H9 (cell line): Measurements from ENCODE around the gene RHEX. TPM values are rescaled to one million over a fixed set of nuclear protein-coding genes. Genes with fewer than 3 reads are reported as not detected.

Experiments
- DNase-seq: peaks from one replicate; pipeline ENCODE4 v3.0.0-alpha.2; 2017
- H2AFZ ChIP-seq: one replicate; pipeline ENCODE4 v1.6.1; 2013; ENCODE audit warnings: mild to moderate bottlenecking, low read length, control low read depth, moderate library complexity
- H2AK5ac ChIP-seq: 2 replicates; pipeline ENCODE4 v1.6.1; 2013; ENCODE audit warnings: low read length, control low read depth, mixed read lengths; ENCODE audit not compliant: insufficient read length
- H2BK120ac ChIP-seq: one replicate; pipeline ENCODE4 v1.6.1; 2013; ENCODE audit warnings: low read depth, mild to moderate bottlenecking, low read length, control low read depth, inconsistent platforms; ENCODE audit not compliant: poor library complexity, severe bottlenecking
- H2BK12ac ChIP-seq: 2 replicates; pipeline ENCODE4 v1.6.1; 2013; ENCODE audit warnings: low read length, control low read depth, mixed read lengths, low read depth; ENCODE audit not compliant: insufficient read length
- H2BK15ac ChIP-seq: 2 replicates; pipeline ENCODE4 v1.6.1; 2013; ENCODE audit warnings: low read depth, low read length, control low read depth
- H2BK20ac ChIP-seq: one replicate; pipeline ENCODE4 v1.6.1; 2013; ENCODE audit warnings: low read depth, mild to moderate bottlenecking, low read length, control low read depth, inconsistent platforms; ENCODE audit not compliant: poor library complexity, severe bottlenecking
- H2BK5ac ChIP-seq: 2 replicates; pipeline ENCODE4 v1.6.1; 2013; ENCODE audit warnings: low read length, control low read depth, mixed read lengths; ENCODE audit not compliant: insufficient read length
- H3K14ac ChIP-seq: 2 replicates; pipeline ENCODE4 v1.6.1; 2013; ENCODE audit warnings: low read length, control low read depth; ENCODE audit not compliant: insufficient read depth
- H3K18ac ChIP-seq: 2 replicates; pipeline ENCODE4 v1.6.1; 2013; ENCODE audit warnings: low read depth, mild to moderate bottlenecking, mixed read lengths, low read length, control low read depth; ENCODE audit not compliant: insufficient read length
- H3K23ac ChIP-seq: 2 replicates; pipeline ENCODE4 v1.6.1; 2013; ENCODE audit warnings: low read length, control low read depth, mixed read lengths, low read depth; ENCODE audit not compliant: insufficient read length
- H3K23me2 ChIP-seq: 2 replicates; pipeline ENCODE4 v1.6.1; 2013; ENCODE audit warnings: low read depth, mild to moderate bottlenecking, mixed read lengths, low read length, control low read depth; ENCODE audit not compliant: insufficient read length, poor library complexity, severe bottlenecking
- H3K27ac ChIP-seq: 2 replicates; pipeline ENCODE4 v1.5.1; 2013; ENCODE audit warnings: low read length, control low read depth, mixed read lengths, low read depth; ENCODE audit not compliant: insufficient read length
- H3K27me3 ChIP-seq: 2 replicates; pipeline ENCODE4 v1.6.1; 2013; ENCODE audit warnings: low read length, control low read depth, inconsistent platforms; ENCODE audit not compliant: insufficient read depth
- H3K4ac ChIP-seq: 2 replicates; pipeline ENCODE4 v1.6.1; 2013; ENCODE audit warnings: low read depth, mild to moderate bottlenecking, control low read depth, inconsistent platforms, low read length, moderate library complexity
- H3K4me1 ChIP-seq: 2 replicates; pipeline ENCODE4 v1.6.1; 2013; ENCODE audit warnings: low read length, control low read depth, inconsistent platforms; ENCODE audit not compliant: insufficient read depth
- H3K4me2 ChIP-seq: 2 replicates; pipeline ENCODE4 v1.6.1; 2013; ENCODE audit warnings: low read length, control low read depth, mixed read lengths; ENCODE audit not compliant: insufficient read length, insufficient read depth
- H3K56ac ChIP-seq: 2 replicates; pipeline ENCODE4 v1.6.1; 2013; ENCODE audit warnings: low read depth, mild to moderate bottlenecking, mixed read lengths, low read length, control low read depth; ENCODE audit not compliant: insufficient read length
- H3K79me1 ChIP-seq: 2 replicates; pipeline ENCODE4 v1.6.1; 2013; ENCODE audit warnings: low read depth, mild to moderate bottlenecking, moderate library complexity, low read length, control low read depth, inconsistent platforms; ENCODE audit not compliant: insufficient read depth, poor library complexity, severe bottlenecking
- H3K79me2 ChIP-seq: 2 replicates; pipeline ENCODE4 v1.6.1; 2013; ENCODE audit warnings: low read length, control low read depth, inconsistent platforms; ENCODE audit not compliant: insufficient read depth
- H3K9ac ChIP-seq: 2 replicates; pipeline ENCODE4 v1.6.1; 2013; ENCODE audit warnings: low read length, control low read depth, mixed read lengths; ENCODE audit not compliant: insufficient read length; ENCODE audit errors: extremely low read depth
- H3K9me3 ChIP-seq: one replicate; pipeline ENCODE4 v1.6.1; 2013; ENCODE audit warnings: low read depth, low read length, inconsistent platforms; ENCODE audit not compliant: control insufficient read depth
- H3T11ph ChIP-seq: one replicate; pipeline ENCODE4 v1.6.1; 2013; ENCODE audit warnings: mild to moderate bottlenecking, low read length, control low read depth, inconsistent platforms
- H4K20me1 ChIP-seq: one replicate; pipeline ENCODE4 v1.6.1; 2013; ENCODE audit not compliant: control insufficient read depth, insufficient read length, insufficient read depth
- H4K5ac ChIP-seq: 2 replicates; pipeline ENCODE4 v1.6.1; 2013; ENCODE audit warnings: low read depth, mild to moderate bottlenecking, mixed read lengths, low read length, control low read depth; ENCODE audit not compliant: insufficient read length
- H4K8ac ChIP-seq: replicated peaks from 2 replicates; pipeline ENCODE4 v1.6.1; 2013; ENCODE audit warnings: low read length, control low read depth, mixed read lengths, low read depth; ENCODE audit not compliant: insufficient read length
- H4K91ac ChIP-seq: 2 replicates; pipeline ENCODE4 v1.6.1; 2013; ENCODE audit warnings: low read depth, mild to moderate bottlenecking, moderate library complexity, mixed read lengths, low read length, control low read depth; ENCODE audit not compliant: insufficient read length
- H3K27ac Mint-ChIP-seq, 3 experiments: 2 replicates in 2 of 3; 3 replicates in 1 of 3; pipeline ENCODE4 v1.8.0; 2020 to 2021; ENCODE audit warnings: mixed read lengths in 3 of 3, mild to moderate bottlenecking in 1 of 3, moderate library complexity in 1 of 3
- H3K27me3 Mint-ChIP-seq: 2 replicates; pipeline ENCODE4 v1.8.0; 2021; ENCODE audit warnings: low read depth, mild to moderate bottlenecking, moderate library complexity, mixed read lengths
- H3K36me3 Mint-ChIP-seq, 3 experiments: 2 replicates in 2 of 3; 3 replicates in 1 of 3; pipeline ENCODE4 v1.8.0; 2020 to 2021; ENCODE audit warnings: low read depth in 3 of 3, mixed read lengths in 3 of 3; ENCODE audit not compliant: insufficient read depth in 1 of 3
- H3K4me1 Mint-ChIP-seq, 2 experiments: 2 replicates each; pipeline ENCODE4 v1.8.0; 2020; ENCODE audit warnings: mixed read lengths in 2 of 2
- H3K4me3 Mint-ChIP-seq, 2 experiments: 2 replicates in 1 of 2; 3 replicates in 1 of 2; pipeline ENCODE4 v1.8.0; 2020 to 2021; ENCODE audit warnings: mild to moderate bottlenecking in 2 of 2, mixed read lengths in 2 of 2, moderate library complexity in 1 of 2
- H3K9me3 Mint-ChIP-seq, 2 experiments: 2 replicates in 1 of 2; 3 replicates in 1 of 2; pipeline ENCODE4 v1.8.0; 2020; ENCODE audit warnings: mild to moderate bottlenecking in 2 of 2, mixed read lengths in 2 of 2, moderate library complexity in 1 of 2
- WGBS: extraction: QIAGEN DNeasy Blood & Tissue Kit; methylation state at CpG from one replicate; pipeline ENCODE4 v1.1.7; 2013; ENCODE audit warnings: missing lambda C conversion rate, low lambda C conversion rate, mixed read lengths; ENCODE audit not compliant: insufficient read length; ENCODE audit errors: extremely low coverage; 5-methylcytosine and 5-hydroxymethylcytosine counted together
- total RNA-seq: library from RNA; stranded (reverse); gene quantifications from 2 replicates; pipeline ENCODE4 v1.2.1, GENCODE V29; 2021
- TF ChIP-seq, protein P1 (sequence below): fragments of 200-600 bp; sonication (generic); conservative IDR thresholded peaks from 3 replicates; pipeline ENCODE4 v1.8.0; 2021; ENCODE audit warnings: antibody characterized with exemption, mild to moderate bottlenecking

Gene RHEX
- total RNA-seq, 1 experiment from 2014 or later, result not detected

GRCh38 chr1:206142770-206143169, 89.8 kb downstream of the RHEX start:
- H3K4ac ChIP-seq, result no peak overlapping the region
- H2BK12ac ChIP-seq, result no peak overlapping the region
- H3K4me1 ChIP-seq, result no peaks in the 10 kb centered on the region; the same call in 1 of the 2 replicates
- H4K91ac ChIP-seq, result no peak overlapping the region
- no peaks in the 10 kb centered on the region for H3K9me3 ChIP-seq
- H2BK20ac ChIP-seq, result no peak overlapping the region
- H4K8ac ChIP-seq, result no peak overlapping the region
- no peak overlapping the region for H3K4me3 Mint-ChIP-seq
- H2BK5ac ChIP-seq, result no peak overlapping the region
- no peak overlapping the region for H2AK5ac ChIP-seq
- H3K14ac ChIP-seq, result no peak overlapping the region
- DNase-seq, result no peak
- no peak overlapping the region for H2AFZ ChIP-seq
- H3K27me3 Mint-ChIP-seq, result peaks cover 8% of the 10 kb centered on the region
- no CpG with 5 or more reads among the region's 2 CpGs for WGBS
- H4K20me1 ChIP-seq, result no peaks in the 10 kb centered on the region
- H3K27ac Mint-ChIP-seq, result no peak overlapping the region
- no peaks in the 10 kb centered on the region for H3K23me2 ChIP-seq
- peaks cover 0 to 2% of the 10 kb centered on the region in 2 experiments; a peak in 3 of 5 replicates for H3K9me3 Mint-ChIP-seq
- no peak overlapping the region for H4K5ac ChIP-seq
- no peak overlapping the region for H3K23ac ChIP-seq
- H3K27me3 ChIP-seq, result no peaks in the 10 kb centered on the region
- H3K18ac ChIP-seq, result no peak overlapping the region
- no peak overlapping the region for H3K27ac ChIP-seq
- no peak overlapping the region for H3K4me2 ChIP-seq
- no peaks in the 10 kb centered on the region for H3K79me1 ChIP-seq
- H3K56ac ChIP-seq, result no peak overlapping the region
- TF ChIP-seq, protein P1, sequence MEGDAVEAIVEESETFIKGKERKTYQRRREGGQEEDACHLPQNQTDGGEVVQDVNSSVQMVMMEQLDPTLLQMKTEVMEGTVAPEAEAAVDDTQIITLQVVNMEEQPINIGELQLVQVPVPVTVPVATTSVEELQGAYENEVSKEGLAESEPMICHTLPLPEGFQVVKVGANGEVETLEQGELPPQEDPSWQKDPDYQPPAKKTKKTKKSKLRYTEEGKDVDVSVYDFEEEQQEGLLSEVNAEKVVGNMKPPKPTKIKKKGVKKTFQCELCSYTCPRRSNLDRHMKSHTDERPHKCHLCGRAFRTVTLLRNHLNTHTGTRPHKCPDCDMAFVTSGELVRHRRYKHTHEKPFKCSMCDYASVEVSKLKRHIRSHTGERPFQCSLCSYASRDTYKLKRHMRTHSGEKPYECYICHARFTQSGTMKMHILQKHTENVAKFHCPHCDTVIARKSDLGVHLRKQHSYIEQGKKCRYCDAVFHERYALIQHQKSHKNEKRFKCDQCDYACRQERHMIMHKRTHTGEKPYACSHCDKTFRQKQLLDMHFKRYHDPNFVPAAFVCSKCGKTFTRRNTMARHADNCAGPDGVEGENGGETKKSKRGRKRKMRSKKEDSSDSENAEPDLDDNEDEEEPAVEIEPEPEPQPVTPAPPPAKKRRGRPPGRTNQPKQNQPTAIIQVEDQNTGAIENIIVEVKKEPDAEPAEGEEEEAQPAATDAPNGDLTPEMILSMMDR, result no peak
- H2BK15ac ChIP-seq, result no peak overlapping the region
- H3K4me1 Mint-ChIP-seq, result peaks cover 5 to 9% of the 10 kb centered on the region in 2 experiments
- no peak overlapping the region for H2BK120ac ChIP-seq
- peaks cover 0 to 5% (median 0%) of the 10 kb centered on the region in 3 experiments; a peak in 3 of 7 replicates for H3K36me3 Mint-ChIP-seq
- H3K79me2 ChIP-seq, result no peaks in the 10 kb centered on the region
- no peak overlapping the region for H3K9ac ChIP-seq
- H3T11ph ChIP-seq, result no peak overlapping the region
